Skeletal muscle tissue (tissue), 4 donors: ENCODE results near the gene CSTPP1. TPM values are rescaled to one million over a fixed set of nuclear protein-coding genes. Genes with fewer than 3 reads are reported as not detected.

ENCODE experiments used
- H3K27ac ChIP-seq: one replicate; pipeline ENCODE4 v1.7.0; 2013; ENCODE audit warnings: mild to moderate bottlenecking, low read depth, low read length, inconsistent platforms
- H3K27me3 ChIP-seq, 3 donors: one replicate each; pipeline ENCODE4 v1.7.0; 2013; ENCODE audit warnings: low read length in 3 of 3; ENCODE audit not compliant: control insufficient read depth in 3 of 3, insufficient read depth in 3 of 3
- H3K36me3 ChIP-seq, 3 donors: one replicate each; pipeline ENCODE4 v1.7.0; 2013; ENCODE audit warnings: low read length in 3 of 3; ENCODE audit not compliant: control insufficient read depth in 3 of 3, insufficient read depth in 3 of 3
- H3K4me1 ChIP-seq, 3 donors: one replicate each; pipeline ENCODE4 v1.7.0; 2013; ENCODE audit warnings: low read length in 3 of 3, mild to moderate bottlenecking in 3 of 3; ENCODE audit not compliant: control insufficient read depth in 3 of 3, insufficient read depth in 3 of 3
- H3K4me3 ChIP-seq, 3 donors: one replicate each; pipeline ENCODE4 v1.7.0; 2013; ENCODE audit warnings: low read length in 3 of 3
- H3K9ac ChIP-seq, 3 donors: one replicate each; pipeline ENCODE4 v1.7.0; 2013; ENCODE audit warnings: low read length in 3 of 3, mild to moderate bottlenecking in 3 of 3, moderate library complexity in 2 of 3, low read depth in 1 of 3
- H3K9me3 ChIP-seq, 3 donors: one replicate each; pipeline ENCODE4 v1.7.0; 2013; ENCODE audit warnings: low read length in 3 of 3; ENCODE audit not compliant: control insufficient read depth in 3 of 3
- total RNA-seq: library from RNA; depleted of rRNA; stranded (reverse); fragments of >200 nt; gene quantifications from one replicate; pipeline ENCODE4 v1.2.3, GENCODE V29; 2014
- donor health status: Osteomylitis.

Gene CSTPP1
- total RNA-seq, 1 donor from 2014 or later: 16.7 TPM

DNA sequence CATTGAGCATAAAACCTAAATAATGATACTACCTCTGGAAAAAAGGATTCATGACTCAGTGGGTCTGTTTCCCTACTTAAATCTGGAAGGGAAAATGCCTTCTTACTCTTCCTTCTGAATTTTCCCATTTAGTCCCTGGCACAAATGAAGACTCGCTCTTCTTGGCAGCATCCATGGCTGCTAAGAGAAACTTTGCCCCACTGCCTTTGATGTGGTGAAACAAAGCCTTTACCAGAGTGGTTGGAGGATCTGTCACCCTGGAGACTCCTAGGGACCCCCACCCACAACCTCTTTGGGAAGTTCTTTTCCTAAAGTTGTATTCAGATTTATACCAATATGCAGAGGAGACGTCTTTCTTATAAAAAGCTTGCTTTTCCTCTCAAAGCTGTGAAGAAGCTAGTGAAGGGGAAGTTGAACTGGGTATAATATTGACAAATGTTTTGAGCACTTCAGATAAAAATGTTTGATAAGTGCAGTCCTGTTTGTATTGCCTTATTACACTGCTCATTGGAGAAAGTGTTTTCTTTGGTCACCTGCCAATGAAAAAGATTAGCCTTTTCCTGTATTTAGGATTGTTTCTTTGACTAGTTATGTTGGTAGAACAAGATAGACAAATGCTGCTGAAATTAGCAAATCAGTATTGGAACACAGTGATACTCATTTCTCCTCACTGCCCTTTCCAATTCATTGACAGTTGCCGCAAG lies 162.8 kb downstream of the CSTPP1 start:
- Histone ChIP-seq H3K9ac (no peak overlapping the region), H3K36me3 (no peaks in the 10 kb centered on the region), H3K27me3 (no peaks in the 10 kb centered on the region), H3K9me3 (no peaks in the 10 kb centered on the region), H3K4me1 (no peaks in the 10 kb centered on the region), H3K4me3 (no peak overlapping the region), H3K27ac (no peak overlapping the region)

DNA sequence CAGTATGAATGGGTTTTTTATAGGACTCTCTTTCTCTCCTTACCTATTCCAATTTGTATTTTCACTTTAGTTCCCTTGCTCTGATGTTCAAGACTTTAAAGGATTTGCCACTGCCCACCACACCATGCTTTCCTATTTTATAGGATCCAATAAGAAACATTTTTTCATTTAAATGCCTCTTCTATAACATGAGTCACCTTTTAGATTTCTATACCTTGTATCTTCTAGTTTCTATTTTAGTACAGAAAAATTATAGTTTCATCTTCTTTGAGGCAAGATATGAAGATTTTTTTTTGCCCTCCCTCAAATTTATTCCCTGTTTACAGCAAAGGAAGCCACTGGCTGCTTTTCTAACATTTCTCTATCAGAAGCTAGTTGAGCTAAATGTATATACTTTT lies 163.4 kb downstream of the CSTPP1 start:
- no peaks in the 10 kb centered on the region for H3K4me1 ChIP-seq
- H3K36me3 ChIP-seq: no peaks in the 10 kb centered on the region
- no peak overlapping the region for H3K27ac ChIP-seq
- no peaks in the 10 kb centered on the region for H3K27me3 ChIP-seq
- no peak overlapping the region for H3K9ac ChIP-seq
- no peak overlapping the region for H3K4me3 ChIP-seq
- no peaks in the 10 kb centered on the region for H3K9me3 ChIP-seq

DNA sequence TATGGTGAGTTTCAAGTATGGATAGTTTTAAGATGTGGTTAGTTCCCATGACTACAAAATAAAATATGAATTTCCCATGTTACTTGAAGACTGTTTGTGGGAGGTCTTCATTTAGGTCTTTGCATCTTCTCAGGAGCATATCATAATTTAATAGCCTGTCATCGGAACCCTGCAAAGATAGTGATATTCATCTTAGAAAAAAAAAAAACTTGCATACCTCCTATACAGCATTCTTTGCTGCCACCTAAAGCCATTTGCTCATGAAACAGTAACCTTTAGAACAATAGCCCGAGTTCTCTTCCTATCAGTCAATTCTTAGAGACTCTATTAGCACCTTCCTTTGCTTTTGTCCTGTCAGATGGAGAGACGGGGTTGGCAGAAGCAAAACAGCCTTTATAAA lies 164.8 kb downstream of the CSTPP1 start:
- Histone ChIP-seq H3K9me3 (no peaks in the 10 kb centered on the region), H3K4me3 (no peak overlapping the region), H3K4me1 (no peaks in the 10 kb centered on the region), H3K27ac (no peak overlapping the region), H3K36me3 (no peaks in the 10 kb centered on the region), H3K27me3 (no peaks in the 10 kb centered on the region), H3K9ac (no peak overlapping the region)

DNA sequence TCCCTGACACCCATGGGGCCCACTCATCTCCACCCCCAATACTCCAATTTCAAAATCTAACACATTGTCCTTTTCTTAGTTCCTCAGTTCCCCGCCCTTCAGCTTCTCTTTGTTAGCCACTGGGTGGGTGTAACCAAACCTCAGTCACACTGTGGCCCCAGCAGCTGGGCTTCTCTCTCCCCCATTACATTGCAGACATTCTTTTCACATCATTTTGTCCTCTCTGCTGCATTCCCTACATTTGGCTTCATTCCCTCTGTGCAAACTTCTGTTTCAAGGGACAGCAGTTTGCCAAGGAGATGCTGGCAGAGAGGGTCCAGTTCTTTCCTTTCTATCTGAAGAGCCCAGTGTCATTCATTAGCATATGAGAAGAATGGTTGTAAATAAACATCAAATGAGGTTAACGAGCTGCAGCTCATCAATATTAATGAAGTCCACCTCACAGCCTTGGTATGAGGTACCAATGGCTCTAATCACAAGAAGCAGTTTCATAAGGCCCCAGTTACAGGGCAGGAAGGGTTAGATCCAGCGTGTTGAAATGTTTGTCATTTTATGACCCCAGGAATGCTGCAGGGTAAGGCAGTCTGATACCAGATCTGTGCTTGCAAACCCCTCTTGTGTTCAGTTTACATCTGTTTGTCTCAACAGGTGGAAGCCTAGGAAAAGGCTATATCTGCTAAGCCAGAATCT lies 167.8 kb downstream of the CSTPP1 start:
- Histone ChIP-seq H3K4me3 (no peak overlapping the region), H3K9me3 (no peaks in the 10 kb centered on the region), H3K4me1 (peaks cover 0 to 2% (median 0%) of the 10 kb centered on the region in 3 donors), H3K27me3 (no peaks in the 10 kb centered on the region), H3K36me3 (no peaks in the 10 kb centered on the region), H3K27ac (no peak overlapping the region), H3K9ac (no peak overlapping the region)

DNA sequence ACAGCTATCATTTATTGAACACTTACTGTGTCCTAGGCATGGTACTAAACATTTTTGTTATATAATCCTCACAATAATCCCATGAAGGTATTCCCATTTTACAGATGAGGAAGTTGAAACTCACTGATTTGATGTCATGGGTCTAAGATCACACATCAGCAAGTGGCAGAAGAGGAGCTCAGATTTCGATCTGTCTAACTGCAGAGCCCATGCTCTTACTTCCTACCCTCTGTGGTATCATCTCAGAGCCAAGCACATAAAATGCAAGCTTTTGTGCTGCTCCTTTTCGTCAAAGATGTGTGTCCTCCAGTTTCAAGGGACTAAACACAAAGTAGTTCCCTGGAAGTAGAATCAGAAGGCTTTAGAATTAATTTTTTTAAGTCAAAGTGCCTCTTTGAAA lies 169.0 kb downstream of the CSTPP1 start:
- H3K4me3 ChIP-seq: no peak overlapping the region
- H3K9me3 ChIP-seq: no peaks in the 10 kb centered on the region
- no peaks in the 10 kb centered on the region for H3K36me3 ChIP-seq
- H3K4me1 ChIP-seq: peaks cover 0 to 2% (median 0%) of the 10 kb centered on the region in 3 donors
- no peak overlapping the region for H3K27ac ChIP-seq
- H3K9ac ChIP-seq: no peak overlapping the region
- H3K27me3 ChIP-seq: no peaks in the 10 kb centered on the region

DNA sequence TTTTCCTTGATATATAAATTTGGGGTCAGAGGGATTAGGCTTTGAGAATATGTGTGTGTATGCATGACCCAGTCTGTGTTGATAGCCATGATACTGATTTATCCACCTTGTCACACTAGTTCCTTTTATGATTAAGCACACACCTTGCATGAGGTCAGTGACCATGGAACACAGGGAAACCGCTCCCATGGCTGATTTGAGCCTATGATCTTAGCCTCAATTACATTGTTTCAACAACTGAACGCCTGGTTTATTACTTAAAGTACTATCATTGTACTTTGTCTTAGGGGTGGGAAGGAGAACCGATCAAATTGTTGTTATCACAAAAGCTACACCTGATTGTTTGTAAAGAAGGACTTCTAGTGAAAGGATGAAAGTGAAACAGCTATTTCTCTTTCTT lies 169.4 kb downstream of the CSTPP1 start:
- no peaks in the 10 kb centered on the region for H3K27me3 ChIP-seq
- H3K9me3 ChIP-seq: no peaks in the 10 kb centered on the region
- no peak overlapping the region for H3K27ac ChIP-seq
- H3K36me3 ChIP-seq: no peaks in the 10 kb centered on the region
- H3K9ac ChIP-seq: no peak overlapping the region
- no peak overlapping the region for H3K4me3 ChIP-seq
- peaks cover 0 to 2% (median 0%) of the 10 kb centered on the region in 3 donors for H3K4me1 ChIP-seq

DNA sequence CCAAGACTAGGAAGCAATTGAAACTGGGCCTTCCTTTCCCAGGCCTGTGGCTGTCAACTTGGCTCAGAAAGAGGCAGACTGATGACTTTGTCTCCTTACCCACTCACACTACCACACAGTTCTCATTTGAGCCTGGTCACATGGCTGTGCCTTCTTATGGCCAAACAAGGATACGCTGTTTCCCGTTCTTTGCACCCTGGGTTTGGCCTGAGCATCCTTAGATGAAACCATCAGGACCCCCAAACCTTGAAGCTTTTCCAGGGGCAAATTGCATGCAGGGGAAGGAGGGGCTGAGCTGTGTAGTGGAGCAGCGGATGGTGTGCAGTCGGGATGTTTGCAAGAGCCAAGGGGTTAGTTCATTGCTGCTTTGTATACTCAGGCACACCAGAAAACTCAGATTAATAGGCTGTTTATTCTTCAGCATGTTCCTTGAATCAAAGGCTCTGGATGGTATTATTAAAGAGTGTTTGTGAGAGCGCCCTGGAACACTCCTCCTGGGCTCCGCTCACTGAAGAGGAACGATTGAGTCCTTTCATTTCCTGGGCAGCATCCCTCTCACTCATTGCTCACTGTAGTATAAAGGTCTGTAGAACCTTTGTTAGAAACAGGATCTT lies 170.3 kb downstream of the CSTPP1 start:
- Histone ChIP-seq H3K4me1 (peaks cover 0 to 2% (median 0%) of the 10 kb centered on the region in 3 donors), H3K9ac (no peak overlapping the region), H3K27ac (no peak overlapping the region), H3K27me3 (no peaks in the 10 kb centered on the region), H3K36me3 (no peaks in the 10 kb centered on the region), H3K4me3 (no peak overlapping the region), H3K9me3 (no peaks in the 10 kb centered on the region)

DNA sequence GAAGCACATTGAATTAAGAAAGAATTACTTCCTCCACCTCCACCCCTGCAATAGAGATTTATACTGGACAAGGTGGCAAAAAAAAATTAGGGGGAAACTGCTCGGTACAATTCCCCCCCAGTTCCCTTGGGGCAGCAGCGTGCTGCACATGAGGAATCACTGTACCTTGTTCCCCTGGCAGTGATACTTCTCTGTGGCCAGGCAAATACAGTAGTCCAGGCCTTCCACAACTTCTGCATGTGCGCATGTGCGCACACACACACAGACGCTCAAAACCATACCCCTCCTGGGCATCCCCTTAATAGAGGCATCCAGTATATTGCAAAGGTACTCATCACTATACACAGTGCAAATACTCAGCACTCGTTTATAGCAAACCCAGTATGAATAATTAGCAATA lies 171.2 kb downstream of the CSTPP1 start:
- Histone ChIP-seq H3K4me3 (no peak overlapping the region), H3K4me1 (peaks cover 0 to 2% (median 0%) of the 10 kb centered on the region in 3 donors), H3K36me3 (no peaks in the 10 kb centered on the region), H3K9ac (no peak overlapping the region), H3K9me3 (no peaks in the 10 kb centered on the region), H3K27ac (no peak overlapping the region), H3K27me3 (no peaks in the 10 kb centered on the region)

DNA sequence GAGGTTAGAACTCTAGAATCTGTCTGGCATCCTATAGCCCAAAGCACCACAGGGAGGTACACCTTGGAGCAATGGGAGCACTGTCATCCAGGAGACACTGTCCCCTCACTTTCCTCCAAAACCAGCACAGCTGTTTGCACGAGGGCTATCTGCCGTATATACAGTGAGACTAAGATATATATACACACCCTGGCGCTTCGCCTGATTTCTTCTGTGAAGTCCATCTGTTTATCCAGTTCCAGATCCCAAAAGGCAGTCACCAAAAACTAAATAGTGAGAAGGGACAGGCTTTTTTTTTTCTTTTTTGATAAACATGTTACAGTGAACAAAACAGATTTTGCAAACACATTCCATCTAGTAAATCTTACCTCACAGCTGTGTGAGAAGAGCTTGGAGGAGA lies 171.7 kb downstream of the CSTPP1 start:
- H3K27ac ChIP-seq: no peak overlapping the region
- H3K9ac ChIP-seq: no peak overlapping the region
- H3K9me3 ChIP-seq: no peaks in the 10 kb centered on the region
- H3K4me3 ChIP-seq: no peak overlapping the region
- H3K4me1 ChIP-seq: peaks cover 0 to 2% (median 0%) of the 10 kb centered on the region in 3 donors
- no peaks in the 10 kb centered on the region for H3K36me3 ChIP-seq
- H3K27me3 ChIP-seq: no peaks in the 10 kb centered on the region

DNA sequence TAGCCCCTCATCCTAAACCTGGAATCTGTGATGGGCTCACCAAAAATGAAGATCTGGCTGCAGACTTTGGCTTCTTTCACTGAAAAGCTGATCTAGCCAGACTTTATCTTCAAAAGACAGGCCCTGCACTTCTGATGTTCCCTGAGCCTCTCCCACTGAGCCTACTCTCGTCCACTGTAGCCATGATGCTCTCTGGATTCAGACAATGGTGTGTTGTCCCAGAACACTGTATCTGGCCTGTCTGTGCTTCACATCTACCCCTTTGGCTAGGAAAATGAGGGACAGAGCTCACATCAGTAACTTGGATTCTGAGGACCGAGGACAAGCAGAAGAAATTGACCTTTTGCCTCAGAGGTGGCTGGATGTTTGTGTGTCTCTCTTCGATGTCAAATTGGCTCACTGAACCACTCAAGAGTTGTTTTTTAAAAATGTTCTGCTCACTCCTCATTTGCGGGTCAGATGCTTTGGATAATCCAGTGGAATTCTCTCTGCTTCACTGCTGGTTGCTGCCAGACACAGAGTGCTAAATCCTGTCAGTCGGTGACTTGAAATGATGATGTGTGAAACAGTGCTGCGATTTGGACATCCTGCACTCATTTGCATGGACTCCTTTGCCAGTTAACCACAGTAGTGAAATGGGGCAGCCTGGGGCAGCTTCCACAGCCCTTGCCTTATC lies 172.6 kb downstream of the CSTPP1 start:
- Histone ChIP-seq H3K9me3 (no peaks in the 10 kb centered on the region), H3K4me3 (no peak overlapping the region), H3K27ac (no peak overlapping the region), H3K9ac (no peak overlapping the region), H3K36me3 (no peaks in the 10 kb centered on the region), H3K4me1 (peaks cover 0 to 2% (median 0%) of the 10 kb centered on the region in 3 donors), H3K27me3 (no peaks in the 10 kb centered on the region)
